NB4 (cell line): ENCODE data around the gene PRR7.
"Not testable (repeated sequence)": the region's sequence is repeated elsewhere in the genome, so short reads cannot be mapped to it uniquely, and the experiment has no call there.

Source experiments
- DNase-seq: peaks from one replicate; pipeline ENCODE4 v3.0.0; 2010; ENCODE audit warnings: low read depth
- H3K4me3 ChIP-seq: one replicate; pipeline ENCODE4 v1.5.1; 2011; ENCODE audit warnings: mild to moderate bottlenecking, low read depth, low read length, moderate library complexity
- CTCF ChIP-seq: IDR thresholded peaks from one replicate; pipeline ENCODE4 v1.5.1; 2012; ENCODE audit warnings: low read depth, low read length
- MAX ChIP-seq: IDR thresholded peaks from 2 replicates; pipeline ENCODE4 v1.6.1; 2011; ENCODE audit warnings: low read depth, low read length
- MYC ChIP-seq: IDR thresholded peaks from 2 replicates; pipeline ENCODE4 v1.6.1; 2011; ENCODE audit warnings: low read depth, low read length
- POLR2A ChIP-seq: IDR thresholded peaks from 2 replicates; pipeline ENCODE4 v1.6.1; 2011; ENCODE audit warnings: mild to moderate bottlenecking; ENCODE audit not compliant: insufficient read length; ENCODE audit errors: extremely low read depth

The PRR7 gene

GRCh38 chr5:177482359-177482795 lies 35.8 kb downstream of the PRR7 start:
- TF ChIP-seq MAX (no peak), POLR2A (no peak), CTCF (no peak), MYC (no peak)
- no peak for DNase-seq

GRCh38 chr5:177483042-177483441 lies 36.4 kb downstream of the PRR7 start:
- no peak for DNase-seq
- TF ChIP-seq MYC (no peak), POLR2A (no peak), CTCF (no peak), MAX (no peak)
- H3K4me3 ChIP-seq, result no peak overlapping the region

More at GRCh38 chr5:177482359-177482795, 35.8 kb downstream of the PRR7 start:
- no peak overlapping the region for H3K4me3 ChIP-seq

- H3K4me3 ChIP-seq, result no peak overlapping the region
- no peak for TF ChIP-seq MAX
- TF ChIP-seq POLR2A, result no peak
- no peak for TF ChIP-seq MYC
- TF ChIP-seq CTCF, result no peak
- DNase-seq, result no peak
These were observed 37.6 kb downstream of the PRR7 start for GRCh38 chr5:177483994-177484901.

GRCh38 chr5:177484902-177485549 lies 38.4 kb downstream of the PRR7 start:
- no peak for DNase-seq
- TF ChIP-seq CTCF (no peak), MAX (no peak), MYC (no peak), POLR2A (no peak)
- H3K4me3 ChIP-seq, result no peak overlapping the region

- DNase-seq, H3K4me3 ChIP-seq: not testable (repeated sequence)
These were observed 39.1 kb downstream of the PRR7 start for GRCh38 chr5:177485753-177486152.

- DNase-seq, result no peak
These were observed 39.6 kb downstream of the PRR7 start for GRCh38 chr5:177486256-177486655.

More at GRCh38 chr5:177486256-177486655, 39.6 kb downstream of the PRR7 start:
- TF ChIP-seq MAX, result no peak
- no peak for TF ChIP-seq CTCF
- no peak for TF ChIP-seq MYC
- TF ChIP-seq POLR2A, result no peak
- H3K4me3 ChIP-seq, result no peak overlapping the region
